KOPT-K1 (cell line): ENCODE results near the gene EPB41L4B.

Source experiments
- H3K27ac ChIP-seq: fragments of 200-600 bp; sonication (generic); 2 replicates; pipeline ENCODE4 v1.5.1; 2016; ENCODE audit warnings: antibody characterized with exemption, mild to moderate bottlenecking, low read depth, low read length; ENCODE audit not compliant: poor library complexity, severe bottlenecking
- H3K36me3 ChIP-seq: fragments of 200-600 bp; sonication (generic); 2 replicates; pipeline ENCODE4 v1.5.1; 2017; ENCODE audit warnings: antibody characterized with exemption, mild to moderate bottlenecking, low read length, moderate library complexity; ENCODE audit not compliant: insufficient read depth
- H3K9me3 ChIP-seq: fragments of 200-600 bp; sonication (generic); 2 replicates; pipeline ENCODE4 v1.5.1; 2017; ENCODE audit warnings: antibody characterized with exemption, low read length, mild to moderate bottlenecking; ENCODE audit not compliant: insufficient read depth, poor library complexity, severe bottlenecking

EPB41L4B gene

GRCh38 chr9:109179801-109180523 is 140.9 kb downstream of the EPB41L4B start:
- H3K36me3 ChIP-seq = no peaks in the 10 kb centered on the region
- no peak overlapping the region for H3K27ac ChIP-seq
- no peaks in the 10 kb centered on the region for H3K9me3 ChIP-seq

DNA sequence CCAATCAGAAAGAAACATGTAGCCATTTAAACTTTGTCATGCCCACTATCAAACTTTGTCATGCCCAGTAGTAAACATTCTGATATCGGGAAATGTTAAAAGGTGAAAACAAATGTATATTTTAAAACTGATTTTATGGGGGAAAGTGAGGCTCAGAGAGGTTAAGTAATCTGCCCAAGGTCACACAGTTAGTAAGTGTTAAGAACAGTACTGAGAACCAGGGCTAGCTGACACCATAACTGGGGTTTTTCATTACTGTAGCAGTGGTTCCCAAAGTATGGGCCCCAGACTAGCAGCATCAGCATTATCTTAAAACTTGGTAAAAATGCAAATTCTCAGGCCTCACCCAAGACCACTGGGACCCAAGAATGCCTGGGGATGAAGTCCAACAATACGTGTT is 143.9 kb downstream of the EPB41L4B start:
- Histone ChIP-seq H3K9me3 (no peaks in the 10 kb centered on the region), H3K36me3 (no peaks in the 10 kb centered on the region), H3K27ac (no peak overlapping the region)

DNA sequence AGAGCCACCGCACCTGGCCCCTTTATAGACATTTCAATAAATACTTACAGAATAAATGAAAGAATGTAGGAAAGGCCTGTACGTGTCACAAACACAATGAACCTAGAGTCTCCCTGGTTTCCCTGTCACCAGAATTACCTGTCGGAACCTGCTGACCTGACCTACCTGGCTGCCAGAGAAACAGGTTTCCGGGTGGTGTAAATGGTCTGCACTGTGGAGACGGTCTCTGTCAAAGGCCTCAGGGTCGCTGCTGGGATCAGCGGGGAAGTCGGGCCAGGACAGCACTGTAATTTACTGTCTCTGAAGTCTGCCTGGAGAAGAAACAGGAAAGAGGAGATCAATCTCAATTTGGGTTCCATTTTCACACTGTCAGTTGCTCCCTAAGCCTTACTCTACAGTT is 144.5 kb downstream of the EPB41L4B start:
- H3K27ac ChIP-seq = no peak overlapping the region
- no peaks in the 10 kb centered on the region for H3K36me3 ChIP-seq
- no peaks in the 10 kb centered on the region for H3K9me3 ChIP-seq

- Histone ChIP-seq H3K9me3 (no peaks in the 10 kb centered on the region), H3K27ac (no peak overlapping the region), H3K36me3 (no peaks in the 10 kb centered on the region)
Observed at GRCh38 chr9:109172935-109173334, 147.9 kb downstream of the EPB41L4B start.

GRCh38 chr9:109171926-109172325 is 148.9 kb downstream of the EPB41L4B start:
- no peaks in the 10 kb centered on the region for H3K9me3 ChIP-seq
- no peak overlapping the region for H3K27ac ChIP-seq
- no peaks in the 10 kb centered on the region for H3K36me3 ChIP-seq

DNA sequence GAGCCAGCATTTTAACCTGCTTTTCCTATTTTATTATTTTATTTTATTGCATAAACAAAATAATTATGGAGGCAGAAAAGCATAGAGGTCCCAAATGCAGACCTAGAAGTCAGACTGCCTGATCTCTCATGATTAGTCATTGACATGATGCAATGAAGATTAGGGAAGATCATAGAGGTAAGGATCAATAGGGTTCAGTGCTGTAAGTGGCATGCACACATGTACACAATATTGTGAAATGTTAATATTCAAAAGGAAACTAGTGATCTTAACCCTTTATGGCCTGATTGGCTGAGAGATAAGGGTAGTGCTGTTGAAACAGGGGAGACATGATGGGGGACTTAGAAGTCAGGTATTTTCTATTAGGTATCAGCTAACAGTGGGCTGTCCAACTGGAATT is 152.7 kb downstream of the EPB41L4B start:
- no peaks in the 10 kb centered on the region for H3K9me3 ChIP-seq
- H3K27ac ChIP-seq = no peak overlapping the region
- no peaks in the 10 kb centered on the region for H3K36me3 ChIP-seq

GRCh38 chr9:109167716-109168115 is 153.1 kb downstream of the EPB41L4B start:
- Histone ChIP-seq H3K36me3 (no peaks in the 10 kb centered on the region), H3K27ac (no peak overlapping the region), H3K9me3 (no peaks in the 10 kb centered on the region)

GRCh38 chr9:109166771-109167601 is 153.9 kb downstream of the EPB41L4B start, which contains the start of gene FRRS1L:
TSS of gene FRRS1L (minus strand) at chr9:109167249. CDS start at chr9:109167138, 111 bp downstream.
- Histone ChIP-seq H3K27ac (no peak within 1 kb of the TSS), H3K9me3 (no peaks in the 10 kb centered on the region)

GRCh38 chr9:109166171-109166770 is 154.6 kb downstream of the EPB41L4B start:
- no peak overlapping the region for H3K27ac ChIP-seq
- H3K36me3 ChIP-seq = no peaks in the 10 kb centered on the region

More at GRCh38 chr9:109166771-109167601, 153.9 kb downstream of the EPB41L4B start, which contains the start of gene FRRS1L:
- no peaks in the 10 kb centered on the region for H3K36me3 ChIP-seq

DNA sequence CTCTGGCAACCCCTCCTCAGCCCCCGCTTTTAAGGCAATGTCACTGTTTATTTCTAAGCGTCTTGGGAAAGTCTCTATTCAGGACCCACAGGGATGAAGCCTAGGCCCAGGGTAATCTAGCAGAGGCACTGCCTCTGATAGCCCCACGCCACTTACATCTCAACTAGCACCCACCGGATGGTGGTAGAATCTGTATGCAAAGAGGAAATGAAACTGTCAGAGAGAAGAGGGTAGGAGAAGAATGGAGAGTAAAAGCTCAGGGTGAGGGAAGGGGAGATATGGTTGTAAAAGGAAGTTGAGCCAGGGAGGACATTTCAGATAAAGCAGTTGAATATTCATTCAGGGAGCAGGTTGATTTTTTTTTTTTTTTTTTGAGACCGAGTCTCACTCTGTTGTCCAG is 156.8 kb downstream of the EPB41L4B start:
- Histone ChIP-seq H3K36me3 (no peaks in the 10 kb centered on the region), H3K9me3 (no peaks in the 10 kb centered on the region), H3K27ac (no peak overlapping the region)

More at GRCh38 chr9:109166171-109166770, 154.6 kb downstream of the EPB41L4B start:
- H3K9me3 ChIP-seq = no peaks in the 10 kb centered on the region

DNA sequence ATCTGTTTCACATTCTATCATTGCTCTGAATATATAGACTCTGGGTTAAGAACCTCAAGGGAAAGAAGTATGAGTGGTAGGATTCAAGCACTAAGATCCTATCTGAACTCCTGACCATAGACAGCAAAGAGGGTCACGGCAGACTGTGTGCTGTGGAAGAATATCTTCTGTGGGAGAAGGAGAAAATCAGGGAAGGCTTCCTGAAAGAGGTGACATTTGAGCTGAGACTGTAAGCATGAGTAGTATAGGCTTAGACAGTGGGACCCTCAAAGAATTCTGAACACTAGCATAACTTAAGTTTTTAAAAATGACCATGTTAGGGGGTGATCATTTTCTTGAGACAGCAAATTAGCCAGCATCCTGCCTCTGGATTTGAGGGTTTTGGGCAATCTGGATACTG is 157.7 kb downstream of the EPB41L4B start:
- Histone ChIP-seq H3K27ac (no peak overlapping the region), H3K9me3 (no peaks in the 10 kb centered on the region), H3K36me3 (no peaks in the 10 kb centered on the region)

- Histone ChIP-seq H3K9me3 (no peaks in the 10 kb centered on the region), H3K36me3 (no peaks in the 10 kb centered on the region), H3K27ac (no peak overlapping the region)
Observed at GRCh38 chr9:109162677-109163076, 158.2 kb downstream of the EPB41L4B start.

GRCh38 chr9:109161471-109161870 is 159.4 kb downstream of the EPB41L4B start:
- Histone ChIP-seq H3K9me3 (no peaks in the 10 kb centered on the region), H3K36me3 (no peaks in the 10 kb centered on the region)

DNA sequence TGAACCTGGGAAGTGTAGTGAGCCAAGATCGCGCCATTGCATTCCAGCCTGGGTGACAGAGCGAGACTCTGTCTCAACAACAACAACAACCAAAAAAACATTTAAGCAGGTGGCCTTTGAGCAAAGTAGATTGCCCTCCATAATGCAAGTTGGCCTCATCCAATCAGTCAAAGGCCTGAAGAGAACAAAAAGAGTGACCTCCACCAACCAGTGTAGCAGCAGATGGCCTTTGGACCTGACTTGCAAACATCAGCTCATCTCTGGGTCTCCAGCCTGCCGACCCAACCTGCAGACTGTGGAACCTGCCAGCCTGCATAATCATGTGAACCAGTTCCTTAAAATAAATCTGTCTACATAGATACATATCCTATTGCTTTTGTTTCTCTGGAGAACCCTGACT is 161.3 kb downstream of the EPB41L4B start:
- H3K27ac ChIP-seq = no peak overlapping the region

More at GRCh38 chr9:109161471-109161870, 159.4 kb downstream of the EPB41L4B start:
- H3K27ac ChIP-seq = no peak overlapping the region

DNA sequence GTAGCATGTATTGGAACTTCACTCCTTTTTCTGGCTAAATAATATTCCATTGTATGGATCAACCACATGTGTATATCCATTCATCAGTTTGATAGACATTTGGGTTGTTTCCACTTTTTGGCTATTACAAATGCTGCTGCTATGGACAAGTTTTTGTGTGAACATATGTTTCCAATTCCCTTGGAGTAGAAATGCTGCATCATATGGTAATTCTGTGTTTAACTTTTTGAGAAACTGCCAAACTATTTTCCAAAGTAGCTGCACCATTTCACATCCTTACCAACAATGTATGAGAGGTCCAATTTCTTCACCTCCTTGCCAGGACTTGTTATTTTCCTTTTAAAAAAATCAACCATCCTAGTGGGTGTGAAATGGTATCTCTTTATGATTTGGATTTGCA is 162.2 kb downstream of the EPB41L4B start:
- Histone ChIP-seq H3K36me3 (no peaks in the 10 kb centered on the region), H3K27ac (no peak overlapping the region), H3K9me3 (no peaks in the 10 kb centered on the region)

More for the DNA sequence above, 161.3 kb downstream of the EPB41L4B start:
- no peaks in the 10 kb centered on the region for H3K36me3 ChIP-seq
- no peaks in the 10 kb centered on the region for H3K9me3 ChIP-seq
